ENCODE measurements around the gene SIX1.

The SIX1 gene

GRCh38 chr14:60641742-60642269, 7.5 kb downstream of the SIX1 start:
- DNase-seq (ENCODE audit: low spot score), result no peak

DNA sequence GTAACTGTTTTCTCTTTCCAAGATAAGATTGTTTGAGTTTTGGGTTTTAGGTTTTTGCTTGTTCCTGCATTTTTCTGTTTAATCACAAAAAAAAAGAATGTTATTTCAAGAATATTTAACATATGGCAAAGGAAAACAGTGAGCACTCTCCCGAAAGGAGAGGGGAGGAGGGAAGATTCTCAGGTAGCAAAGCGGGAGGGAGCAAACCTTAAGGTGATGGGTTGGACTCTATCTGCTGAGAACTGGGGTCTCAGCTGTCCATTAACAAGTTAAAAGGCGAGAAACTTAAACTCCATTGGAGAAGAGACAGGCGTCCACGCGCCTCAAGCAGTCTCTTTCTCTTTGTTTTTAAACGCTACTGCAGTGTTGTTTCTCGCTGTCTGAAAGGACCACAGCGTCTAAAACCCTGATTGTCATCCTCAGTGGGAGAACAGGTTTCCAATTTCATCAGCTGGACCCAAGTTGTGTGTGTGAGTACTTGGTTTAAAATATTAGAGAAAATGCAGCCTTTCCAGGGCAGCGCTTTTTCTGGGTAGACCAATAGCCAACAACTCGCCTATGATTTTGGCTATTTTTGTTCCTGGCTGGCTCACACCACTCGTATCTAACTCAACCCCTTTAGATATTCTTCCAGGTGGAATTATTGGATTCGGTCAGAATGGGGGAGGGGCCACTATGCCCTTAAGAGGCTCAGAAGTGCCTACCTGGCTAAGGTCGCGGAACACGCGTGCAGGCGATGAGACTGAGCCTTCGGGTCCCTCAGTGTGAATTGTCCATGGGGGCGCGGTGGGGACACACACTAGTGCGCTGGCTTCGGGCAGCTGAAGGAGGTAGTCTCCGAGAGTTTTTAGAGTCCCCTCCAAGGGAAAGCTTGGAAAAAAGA, 8.2 kb downstream of the SIX1 start:
- no peak for DNase-seq (ENCODE audit: low spot score)

GRCh38 chr14:60639674-60640073, 9.6 kb downstream of the SIX1 start:
- no peak for DNase-seq (ENCODE audit: low spot score)

GRCh38 chr14:60637479-60638315, 11.6 kb downstream of the SIX1 start:
- DNase-seq (ENCODE audit: low spot score), result no peak

GRCh38 chr14:60636879-60637478, 12.3 kb downstream of the SIX1 start:
- no peak for DNase-seq (ENCODE audit: low spot score)

DNA sequence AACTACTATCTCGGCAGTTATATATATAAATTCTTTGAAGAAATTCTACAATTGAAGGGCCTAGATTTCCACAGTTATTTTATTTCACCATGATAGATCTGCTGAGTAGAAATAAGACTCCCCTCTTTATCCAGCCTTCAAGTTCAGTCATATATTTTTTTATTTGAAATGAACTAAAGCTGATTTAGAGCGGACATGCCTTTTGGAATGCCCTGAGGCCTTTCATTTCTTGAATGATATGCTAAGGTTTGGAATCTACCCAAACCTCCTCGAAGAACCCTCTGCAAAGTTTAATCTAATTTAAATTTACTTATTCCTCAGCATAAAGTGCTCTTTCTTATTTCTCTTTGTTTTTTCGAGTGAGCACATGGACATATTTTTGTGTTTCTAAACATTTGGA, 15.1 kb downstream of the SIX1 start:
- no peak for DNase-seq (ENCODE audit: low spot score)

DNA sequence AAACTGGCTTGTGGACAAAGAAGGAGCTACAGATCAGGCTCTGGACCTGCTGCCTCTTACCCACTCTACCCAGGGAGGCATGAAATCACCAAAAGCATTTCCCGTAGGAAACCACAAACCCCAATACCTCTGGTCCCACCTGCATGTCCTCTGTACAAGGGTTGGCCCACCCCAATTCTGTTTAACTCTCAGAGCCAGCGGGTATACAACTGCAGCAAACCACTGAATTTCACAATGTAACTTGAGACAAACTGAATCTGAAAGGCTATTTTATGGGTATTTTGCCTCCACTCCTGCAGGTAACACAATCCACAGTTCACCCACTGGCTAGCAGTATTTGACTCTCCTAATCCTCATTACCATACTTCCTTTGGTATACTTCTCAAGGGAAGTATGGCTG, 16.5 kb downstream of the SIX1 start:
- no peak for DNase-seq (ENCODE audit: low spot score)

DNA sequence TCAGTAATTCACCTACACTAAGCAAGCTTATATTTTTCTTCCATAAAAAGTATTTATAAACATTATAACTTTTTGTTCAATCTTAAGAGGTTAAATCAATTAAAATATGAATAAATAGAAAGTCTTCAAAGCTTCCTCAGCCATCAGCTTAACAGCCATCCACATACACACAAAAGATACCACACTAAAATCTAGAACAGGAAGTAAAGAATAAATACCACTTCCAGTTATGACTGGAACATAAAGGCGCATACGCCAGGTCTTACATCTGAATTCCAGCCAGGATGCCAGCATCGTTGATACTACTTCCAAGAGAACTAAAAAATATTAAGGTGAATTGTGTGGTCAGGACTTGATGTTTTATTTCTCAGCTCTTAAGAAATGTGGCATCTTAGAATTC, 17.0 kb downstream of the SIX1 start:
- no peak for DNase-seq (ENCODE audit: low spot score)

GRCh38 chr14:60631842-60632241, 17.4 kb downstream of the SIX1 start:
- no peak for DNase-seq (ENCODE audit: low spot score)

DNA sequence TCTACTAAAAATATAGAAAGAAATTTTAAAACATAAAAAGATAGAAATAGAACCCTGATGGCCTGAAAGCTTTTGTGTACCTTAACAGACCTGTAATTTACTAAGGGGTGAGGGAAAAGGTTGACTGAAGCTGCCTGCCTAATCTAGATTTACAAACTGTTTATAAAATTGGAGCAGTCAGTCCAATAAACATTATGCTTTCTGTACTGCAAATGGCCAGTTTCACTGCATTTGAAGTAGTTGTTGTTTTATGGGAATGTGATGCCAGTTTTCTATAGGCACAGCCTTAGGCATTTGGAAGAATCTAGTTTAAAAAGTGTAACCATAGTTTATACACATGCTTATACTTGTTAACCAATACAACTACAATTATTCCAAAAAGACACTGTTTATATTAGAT, 19.1 kb downstream of the SIX1 start:
- no peak for DNase-seq (ENCODE audit: low spot score)

DNA sequence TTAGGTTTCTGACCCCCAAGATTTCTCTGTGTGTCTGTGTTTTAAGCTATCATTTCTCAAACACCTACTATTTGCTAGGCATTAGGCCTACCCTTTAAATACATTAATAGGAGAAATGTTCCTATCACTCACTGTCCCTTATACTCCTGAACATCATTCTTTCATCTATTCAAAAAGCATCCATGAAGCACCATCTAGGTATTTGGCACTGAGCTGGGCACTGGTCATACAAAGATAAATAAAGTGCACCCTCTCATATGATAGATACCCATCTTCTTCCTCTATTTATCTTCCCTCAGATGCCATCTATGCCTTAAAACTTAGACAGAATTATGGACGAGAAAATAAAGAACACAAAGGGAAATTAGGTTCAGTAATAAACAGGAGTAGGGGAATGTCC, 20.4 kb downstream of the SIX1 start:
- no peak for DNase-seq (ENCODE audit: low spot score)

- no peak for DNase-seq (ENCODE audit: low spot score)
Measured at GRCh38 chr14:60622917-60623257, 26.4 kb downstream of the SIX1 start.

GRCh38 chr14:60622210-60622916, 26.9 kb downstream of the SIX1 start:
- DNase-seq (ENCODE audit: low spot score), result no peak

DNA sequence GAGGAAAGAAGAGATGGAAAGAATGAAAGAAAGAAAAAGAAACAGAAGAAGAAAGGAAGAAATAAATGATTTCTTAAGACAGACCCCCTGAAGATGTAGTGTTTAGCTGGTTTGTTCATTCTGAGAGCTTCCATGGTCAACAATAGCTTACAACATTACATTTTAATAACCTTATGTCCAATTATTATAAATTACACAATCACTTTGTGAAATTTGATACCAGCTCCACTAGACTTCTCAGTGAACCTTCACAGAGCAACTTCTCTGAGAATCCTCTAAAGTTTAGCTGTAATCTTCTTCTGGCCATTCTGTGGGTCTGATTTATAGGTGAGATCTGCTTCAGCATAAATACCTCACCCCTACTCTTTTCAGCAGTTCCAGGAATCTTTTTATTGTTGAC, 27.9 kb downstream of the SIX1 start:
- no peak for DNase-seq (ENCODE audit: low spot score)

DNA sequence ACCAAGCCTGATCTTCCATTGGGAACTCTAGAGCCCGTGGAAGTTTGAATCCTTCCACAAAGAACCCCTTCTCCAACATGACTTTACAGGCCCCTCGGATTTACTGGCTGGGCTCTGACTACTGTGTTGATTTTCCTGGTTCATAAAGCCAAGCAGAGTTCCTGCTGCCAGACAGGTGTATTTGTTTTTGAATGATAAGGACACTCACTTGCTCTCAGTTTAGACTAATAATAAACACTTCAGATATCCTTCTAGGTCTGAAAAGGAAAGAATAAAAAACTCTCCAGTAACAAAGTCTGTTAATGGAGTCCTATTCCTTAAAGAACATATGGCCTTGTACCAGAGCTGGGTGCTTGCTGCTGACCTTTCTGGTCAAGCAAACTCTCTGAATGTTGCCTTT, 31.0 kb downstream of the SIX1 start:
- DNase-seq (ENCODE audit: low spot score), result no peak

DNA sequence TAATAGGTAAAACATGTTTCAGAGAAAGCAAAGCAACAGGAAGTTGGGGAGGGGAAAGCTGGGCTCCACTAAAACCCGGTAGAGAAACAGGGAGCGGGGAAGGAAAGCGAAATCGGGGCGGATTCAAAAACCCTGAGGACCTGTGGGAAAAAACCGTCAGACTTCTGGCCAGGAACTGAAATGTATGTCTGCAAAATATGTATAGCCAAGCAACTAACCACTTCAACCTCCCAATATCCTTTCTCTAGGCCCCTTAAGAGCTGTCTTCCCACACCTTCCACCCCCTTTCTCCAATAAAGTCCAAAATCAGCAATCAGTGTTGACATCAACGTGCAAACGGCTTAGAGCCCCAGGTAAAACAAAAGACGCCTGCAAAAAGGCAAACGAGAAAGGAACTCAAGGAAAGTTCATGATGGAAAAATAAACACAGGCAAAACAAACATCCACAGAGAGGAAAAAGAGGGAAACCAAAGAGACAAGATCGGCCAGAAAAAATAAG, 32.8 kb downstream of the SIX1 start:
- no peak for DNase-seq (ENCODE audit: low spot score)

DNA sequence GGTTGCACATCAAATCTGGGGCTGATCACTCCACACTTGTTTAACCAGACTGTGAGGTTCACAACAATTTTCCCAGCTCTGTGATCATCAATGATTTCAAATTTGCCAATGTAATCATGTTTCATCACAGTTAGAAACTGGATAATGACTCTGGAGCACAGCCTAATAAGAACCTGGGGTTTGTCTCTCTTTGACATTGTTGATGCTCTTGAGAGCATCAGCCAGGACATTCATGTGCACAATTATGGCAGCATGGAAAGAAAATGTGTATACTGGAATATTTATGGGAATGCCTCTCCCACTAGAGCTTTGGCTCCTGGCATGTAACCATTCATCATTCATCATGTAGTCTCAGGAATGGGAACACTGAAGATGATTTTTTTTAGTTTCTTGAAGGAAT, 47.0 kb downstream of the SIX1 start:
- DNase-seq (ENCODE audit: low spot score), result no peak

- DNase-seq (ENCODE audit: low spot score), result no peak
Measured at GRCh38 chr14:60599727-60600126, 49.5 kb downstream of the SIX1 start.

GRCh38 chr14:60596139-60596538, 53.1 kb downstream of the SIX1 start:
- DNase-seq (ENCODE audit: low spot score), result no peak

- no peak for DNase-seq (ENCODE audit: low spot score)
Measured at GRCh38 chr14:60594062-60594461, 55.2 kb downstream of the SIX1 start.

All from COLO829 (cell line).